Stimulated activated CD8-positive, alpha-beta memory T cell treated with anti-CD3 and anti-CD28 coated beads, Interleukin-4, amount 100 ng/mL, for 1 hour (primary cell): ENCODE results near the gene RGS3.
"Not testable (repeated sequence)": the region's sequence is repeated elsewhere in the genome, so short reads cannot be mapped to it uniquely, and the experiment has no call there.

Source experiments
- DNase-seq, 2 donors: peaks; one replicate each; pipeline ENCODE4 v3.0.0-alpha.2; 2020; ENCODE audit warnings: low read depth in 2 of 2, low spot score in 1 of 2

Gene RGS3

DNA sequence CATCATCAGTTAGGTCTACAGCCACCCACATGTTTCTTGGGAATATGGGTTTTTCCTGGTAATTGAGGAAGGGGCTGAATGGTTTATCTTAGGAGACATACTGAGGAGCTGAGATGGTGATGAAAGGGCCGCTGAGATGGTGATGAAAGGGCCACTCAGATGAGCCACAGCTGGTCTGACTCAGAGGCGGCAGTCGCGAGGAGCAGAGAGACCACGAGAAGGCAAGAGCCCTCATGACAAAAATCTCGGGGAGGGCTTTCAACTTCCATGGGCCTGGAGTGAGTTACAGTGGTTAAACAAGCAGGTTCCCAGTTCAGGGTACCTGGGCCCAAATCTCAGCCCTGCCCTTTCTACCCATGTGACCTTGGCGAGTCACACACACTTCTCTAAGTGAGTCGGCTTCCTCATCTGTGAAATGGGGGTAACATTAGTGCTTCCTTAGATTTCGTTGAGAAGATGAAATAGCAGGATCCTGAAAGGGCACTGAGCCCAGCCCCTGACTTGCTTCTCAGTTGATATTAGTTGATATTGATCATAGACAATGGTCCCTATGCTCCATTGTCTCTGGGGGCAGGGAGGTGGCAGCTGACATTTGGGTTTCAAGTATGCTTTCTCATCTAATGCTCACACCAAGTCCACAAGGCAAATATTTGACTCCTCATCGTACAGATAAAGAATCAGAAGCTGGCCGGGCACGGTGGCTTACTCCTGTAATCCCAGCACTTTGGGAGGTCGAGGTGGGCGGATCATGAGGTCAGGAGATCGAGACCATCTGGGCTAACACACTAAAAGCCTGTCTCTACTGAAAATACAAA, 169.5 kb downstream of the RGS3 start:
- DNase-seq, result no peak

- DNase-seq, result no peak
Observed at GRCh38 chr9:113633782-113634595, 170.5 kb downstream of the RGS3 start.

- no peak for DNase-seq
Observed at GRCh38 chr9:113634596-113635515, 171.3 kb downstream of the RGS3 start.

GRCh38 chr9:113635586-113635985, 172.1 kb downstream of the RGS3 start:
- DNase-seq, result no peak

GRCh38 chr9:113636165-113636564, 172.6 kb downstream of the RGS3 start:
- no peak for DNase-seq

DNA sequence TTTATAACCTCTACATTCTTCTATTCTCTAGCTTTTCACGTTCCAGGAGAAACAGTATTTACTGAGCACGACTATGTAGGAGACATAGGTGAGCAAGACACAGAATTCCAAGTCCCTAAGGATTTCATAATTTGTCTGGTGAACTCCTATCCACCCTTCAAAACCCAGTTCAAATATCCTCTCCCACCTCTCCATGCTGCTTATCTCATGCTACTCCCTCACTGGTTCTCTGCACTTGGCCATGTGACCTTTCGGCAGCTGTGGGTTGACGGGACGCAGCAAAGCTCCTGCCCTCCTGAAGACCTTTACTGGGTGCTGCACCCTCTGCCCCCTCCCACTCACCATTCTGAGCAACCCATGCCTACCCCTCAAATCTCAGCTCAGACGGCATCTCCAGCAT, 173.2 kb downstream of the RGS3 start:
- no peak for DNase-seq

- DNase-seq, result no peak
Observed at GRCh38 chr9:113638490-113638889, 175.0 kb downstream of the RGS3 start.

DNA sequence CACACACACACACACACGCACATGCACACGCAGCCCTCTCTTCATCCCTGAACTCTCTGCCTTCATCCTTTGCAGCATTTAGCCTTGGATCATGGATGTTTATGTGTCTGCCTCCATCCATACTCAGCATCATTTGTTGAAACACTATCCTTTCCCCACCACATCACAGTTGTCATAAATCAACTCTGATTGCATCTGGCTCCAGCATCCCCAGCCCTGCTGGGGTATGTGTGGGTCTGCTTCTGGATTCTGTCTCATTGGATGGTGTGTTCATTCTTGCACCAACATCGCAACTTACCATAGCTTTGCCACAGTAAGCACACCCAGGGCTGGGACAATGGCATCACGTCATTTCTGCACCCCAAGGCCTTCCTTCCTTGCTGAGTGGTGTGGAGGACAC, 175.4 kb downstream of the RGS3 start:
- DNase-seq, result no peak

DNA sequence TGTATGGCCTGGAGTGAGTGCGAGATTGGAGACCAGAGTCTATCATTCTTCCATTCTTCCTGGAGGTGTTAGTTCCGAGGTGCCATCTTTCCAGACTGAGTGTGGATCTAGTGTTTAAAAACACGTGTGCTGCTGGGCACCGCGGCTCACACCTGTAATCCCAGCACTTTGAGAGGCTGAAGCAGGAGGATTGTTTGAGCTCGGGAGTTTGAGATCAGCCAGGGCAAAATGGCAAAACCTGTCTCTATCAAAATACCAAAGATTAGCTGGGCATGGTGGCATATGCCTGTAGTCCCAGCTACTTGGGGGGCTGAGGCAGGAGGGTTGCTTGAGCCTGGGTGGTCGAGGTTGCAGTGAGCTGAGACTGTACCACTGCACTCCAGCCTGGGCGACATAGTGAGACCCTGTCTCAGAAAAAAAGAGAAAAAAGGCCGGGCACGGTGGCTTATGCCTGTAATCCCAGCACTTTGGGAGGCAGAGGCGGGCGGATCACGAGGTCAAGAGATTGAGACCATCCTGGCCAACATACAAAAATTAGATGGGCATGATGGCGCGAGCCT, 176.0 kb downstream of the RGS3 start:
- not testable (repeated sequence) for DNase-seq

- DNase-seq, result no peak
Observed at GRCh38 chr9:113640418-113640817, 176.9 kb downstream of the RGS3 start.

GRCh38 chr9:113641100-113641885, 177.8 kb downstream of the RGS3 start:
- DNase-seq, result no peak

- no peak for DNase-seq
Observed at GRCh38 chr9:113644321-113644720, 180.8 kb downstream of the RGS3 start.

DNA sequence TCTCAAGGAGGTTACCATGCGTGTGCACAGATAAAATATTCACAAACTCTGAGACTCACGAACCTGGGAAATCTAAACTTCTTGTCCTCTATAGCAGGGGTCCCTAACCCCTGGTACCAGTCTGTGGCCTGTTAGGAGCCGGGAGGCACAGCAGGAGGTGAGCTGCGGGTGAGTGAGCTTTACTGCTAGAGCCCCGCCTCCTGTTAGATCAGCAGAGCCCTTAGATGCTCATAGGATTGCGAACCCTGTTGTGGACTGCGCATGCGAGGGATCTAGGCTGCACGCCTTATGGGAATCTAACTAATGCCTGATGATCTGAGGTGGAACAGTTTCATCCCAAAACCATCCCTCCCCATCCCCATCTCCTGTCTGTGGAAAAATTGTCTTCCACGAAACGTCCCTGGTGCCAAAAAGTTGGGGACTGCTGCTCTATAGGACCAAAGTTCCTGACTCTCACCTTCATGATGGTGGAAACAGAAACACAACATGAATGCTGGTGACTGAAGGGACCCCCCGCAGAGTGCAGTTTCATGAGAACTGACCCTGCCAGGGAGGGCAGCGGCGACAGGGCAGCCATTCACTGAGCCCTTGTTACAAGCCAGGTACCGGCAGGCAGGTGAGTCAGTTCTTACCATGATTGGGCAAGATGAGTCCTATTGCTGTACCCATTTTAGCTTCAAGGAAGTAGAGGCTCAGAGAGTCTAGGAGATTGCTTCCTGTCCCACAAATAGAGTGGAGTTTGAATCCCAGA, 181.9 kb downstream of the RGS3 start:
- no peak for DNase-seq

- DNase-seq, result no peak
Observed at GRCh38 chr9:113645978-113646253, 182.4 kb downstream of the RGS3 start.

GRCh38 chr9:113646491-113646890, 183.0 kb downstream of the RGS3 start:
- DNase-seq, result no peak
